SK-N-SH treated with all-trans-retinoic acid at 6 μM for 48 hours (cell line): ENCODE data around the gene VPREB1.

Experiments used
- ATAC-seq: fragments of 200-7000 bp; cut with Tn5 transposase; 3 replicates; pipeline ENCODE4 v1.9.1; 2020; ENCODE audit warnings: mild to moderate bottlenecking, moderate library complexity
- ARNTL ChIP-seq: fragments of 450-650 bp; formaldehyde crosslinking; IDR thresholded peaks from 2 replicates; pipeline ENCODE4 v1.5.0; 2020; ENCODE audit warnings: low read depth, mild to moderate bottlenecking, moderate library complexity, borderline replicate concordance
- BACH2 ChIP-seq: fragments of 250-450 bp; sonication (Bioruptor Pico); IDR thresholded peaks from 2 replicates; pipeline ENCODE4 v1.9.0; 2021; ENCODE audit warnings: mild to moderate bottlenecking, borderline replicate concordance
- CSDC2 ChIP-seq: fragments of 250-450 bp; sonication (Bioruptor Pico); IDR thresholded peaks from 2 replicates; pipeline ENCODE4 v1.5.0; 2020; ENCODE audit warnings: mild to moderate bottlenecking, moderate library complexity
- ESRRG ChIP-seq: fragments of 250-450 bp; sonication (Bioruptor Pico); IDR thresholded peaks from 2 replicates; pipeline ENCODE4 v1.6.1; 2021; ENCODE audit warnings: mild to moderate bottlenecking
- OSR1 ChIP-seq: fragments of 250-450 bp; sonication (Bioruptor Pico); IDR thresholded peaks from 2 replicates; pipeline ENCODE4 v1.8.0; 2022; ENCODE audit warnings: moderate library complexity, mild to moderate bottlenecking, inconsistent platforms
- PPARA ChIP-seq: fragments of 250-450 bp; sonication (Bioruptor Pico); IDR thresholded peaks from 2 replicates; pipeline ENCODE4 v1.5.0; 2020; ENCODE audit warnings: mild to moderate bottlenecking, borderline replicate concordance
- RARB ChIP-seq: fragments of 250-450 bp; sonication (Bioruptor Pico); IDR thresholded peaks from 2 replicates; pipeline ENCODE4 v1.8.0; 2021; ENCODE audit warnings: mild to moderate bottlenecking, moderate library complexity
- SNAI2 ChIP-seq: fragments of 250-450 bp; sonication (Bioruptor Pico); IDR thresholded peaks from 2 replicates; pipeline ENCODE4 v1.5.0; 2020; ENCODE audit warnings: mild to moderate bottlenecking, moderate library complexity
- TCF4 ChIP-seq: fragments of 250-450 bp; sonication (Bioruptor Pico); IDR thresholded peaks from 2 replicates; pipeline ENCODE4 v1.8.0; 2021; ENCODE audit warnings: mild to moderate bottlenecking, moderate library complexity, borderline replicate concordance
- TOX ChIP-seq: fragments of 250-450 bp; sonication (Bioruptor Pico); IDR thresholded peaks from 2 replicates; pipeline ENCODE4 v1.8.0; 2021; ENCODE audit warnings: mild to moderate bottlenecking, moderate library complexity, borderline replicate concordance
- ZC3H10 ChIP-seq: fragments of 250-450 bp; sonication (Bioruptor Pico); IDR thresholded peaks from 2 replicates; pipeline ENCODE4 v1.5.1; 2021; ENCODE audit warnings: mild to moderate bottlenecking, moderate library complexity
- ZFP3 ChIP-seq: fragments of 250-450 bp; sonication (Bioruptor Pico); IDR thresholded peaks from 2 replicates; pipeline ENCODE4 v1.5.0; 2020; ENCODE audit warnings: mild to moderate bottlenecking, moderate library complexity
- ZFP30 ChIP-seq: fragments of 450-650 bp; formaldehyde crosslinking; IDR thresholded peaks from 2 replicates; pipeline ENCODE4 v1.5.0; 2022; ENCODE audit warnings: mild to moderate bottlenecking, moderate library complexity
- ZNF565 ChIP-seq: fragments of 450-650 bp; formaldehyde crosslinking; conservative IDR thresholded peaks from 2 replicates; pipeline ENCODE4 v1.5.0; 2020; ENCODE audit warnings: low read depth, mild to moderate bottlenecking, moderate library complexity
- ZNF70 ChIP-seq: fragments of 450-650 bp; formaldehyde crosslinking; IDR thresholded peaks from 2 replicates; pipeline ENCODE4 v1.5.0; 2020; ENCODE audit warnings: mild to moderate bottlenecking, moderate library complexity
- ZNF8 ChIP-seq: fragments of 450-650 bp; formaldehyde crosslinking; IDR thresholded peaks from 2 replicates; pipeline ENCODE4 v1.5.0; 2020; ENCODE audit warnings: mild to moderate bottlenecking, moderate library complexity
- TF ChIP-seq, protein P1 (sequence below): fragments of 250-450 bp; sonication (Bioruptor Pico); IDR thresholded peaks from 2 replicates; pipeline ENCODE4 v1.8.0; 2021; ENCODE audit warnings: low read depth, mild to moderate bottlenecking, moderate library complexity, borderline replicate concordance
- TF ChIP-seq, protein P2 (sequence below): fragments of 250-450 bp; sonication (Bioruptor Pico); IDR thresholded peaks from 2 replicates; pipeline ENCODE4 v1.5.1; 2021; ENCODE audit warnings: mild to moderate bottlenecking, moderate library complexity
- TF ChIP-seq, protein P3 (sequence below): fragments of 250-450 bp; sonication (Bioruptor Pico); IDR thresholded peaks from 2 replicates; pipeline ENCODE4 v1.8.0; 2020; ENCODE audit warnings: mild to moderate bottlenecking, moderate library complexity, borderline replicate concordance
- TF ChIP-seq, protein P4 (sequence below): fragments of 250-450 bp; sonication (Bioruptor Pico); IDR thresholded peaks from 2 replicates; pipeline ENCODE4 v1.5.1; 2020; ENCODE audit warnings: low read depth, mild to moderate bottlenecking, moderate library complexity

VPREB1 gene

DNA sequence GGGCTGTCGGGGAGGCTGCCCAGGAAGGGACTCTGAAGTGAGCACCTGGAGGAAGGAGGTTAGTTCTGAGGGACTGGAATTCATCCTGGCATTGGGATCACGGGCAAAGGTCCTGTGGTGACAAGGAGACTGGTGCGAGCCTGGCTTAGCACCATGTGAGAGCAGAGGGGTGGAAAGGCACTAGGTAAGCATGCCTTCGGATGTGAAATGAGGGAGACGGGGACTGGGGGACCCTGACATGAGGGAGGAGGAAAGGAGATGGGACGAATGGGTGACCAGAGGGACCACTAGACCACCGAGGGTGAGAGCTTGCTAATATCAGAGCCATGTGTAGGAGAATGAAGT, 3.1 kb upstream of the VPREB1 start:
- ATAC-seq = no peak
- no peak for TF ChIP-seq ZFP30 (CRISPR knock-in tag)
- TF ChIP-seq ZNF70 (CRISPR knock-in tag) = no peak
- TF ChIP-seq ESRRG (CRISPR knock-in tag) = no peak
- TF ChIP-seq ARNTL = no peak
- no peak for TF ChIP-seq TOX
- no peak for TF ChIP-seq PPARA (CRISPR knock-in tag)
- TF ChIP-seq BACH2 (CRISPR knock-in tag) = no peak
- no peak for TF ChIP-seq ZNF8
- TF ChIP-seq, protein P1, sequence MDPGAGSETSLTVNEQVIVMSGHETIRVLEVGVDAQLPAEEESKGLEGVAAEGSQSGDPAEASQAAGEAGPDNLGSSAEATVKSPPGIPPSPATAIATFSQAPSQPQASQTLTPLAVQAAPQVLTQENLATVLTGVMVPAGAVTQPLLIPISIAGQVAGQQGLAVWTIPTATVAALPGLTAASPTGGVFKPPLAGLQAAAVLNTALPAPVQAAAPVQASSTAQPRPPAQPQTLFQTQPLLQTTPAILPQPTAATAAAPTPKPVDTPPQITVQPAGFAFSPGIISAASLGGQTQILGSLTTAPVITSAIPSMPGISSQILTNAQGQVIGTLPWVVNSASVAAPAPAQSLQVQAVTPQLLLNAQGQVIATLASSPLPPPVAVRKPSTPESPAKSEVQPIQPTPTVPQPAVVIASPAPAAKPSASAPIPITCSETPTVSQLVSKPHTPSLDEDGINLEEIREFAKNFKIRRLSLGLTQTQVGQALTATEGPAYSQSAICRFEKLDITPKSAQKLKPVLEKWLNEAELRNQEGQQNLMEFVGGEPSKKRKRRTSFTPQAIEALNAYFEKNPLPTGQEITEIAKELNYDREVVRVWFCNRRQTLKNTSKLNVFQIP (CRISPR knock-in tag) = no peak
- TF ChIP-seq, protein P2, sequence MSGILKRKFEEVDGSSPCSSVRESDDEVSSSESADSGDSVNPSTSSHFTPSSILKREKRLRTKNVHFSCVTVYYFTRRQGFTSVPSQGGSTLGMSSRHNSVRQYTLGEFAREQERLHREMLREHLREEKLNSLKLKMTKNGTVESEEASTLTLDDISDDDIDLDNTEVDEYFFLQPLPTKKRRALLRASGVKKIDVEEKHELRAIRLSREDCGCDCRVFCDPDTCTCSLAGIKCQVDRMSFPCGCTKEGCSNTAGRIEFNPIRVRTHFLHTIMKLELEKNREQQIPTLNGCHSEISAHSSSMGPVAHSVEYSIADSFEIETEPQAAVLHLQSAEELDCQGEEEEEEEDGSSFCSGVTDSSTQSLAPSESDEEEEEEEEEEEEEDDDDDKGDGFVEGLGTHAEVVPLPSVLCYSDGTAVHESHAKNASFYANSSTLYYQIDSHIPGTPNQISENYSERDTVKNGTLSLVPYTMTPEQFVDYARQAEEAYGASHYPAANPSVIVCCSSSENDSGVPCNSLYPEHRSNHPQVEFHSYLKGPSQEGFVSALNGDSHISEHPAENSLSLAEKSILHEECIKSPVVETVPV = no peak
- TF ChIP-seq, protein P3, sequence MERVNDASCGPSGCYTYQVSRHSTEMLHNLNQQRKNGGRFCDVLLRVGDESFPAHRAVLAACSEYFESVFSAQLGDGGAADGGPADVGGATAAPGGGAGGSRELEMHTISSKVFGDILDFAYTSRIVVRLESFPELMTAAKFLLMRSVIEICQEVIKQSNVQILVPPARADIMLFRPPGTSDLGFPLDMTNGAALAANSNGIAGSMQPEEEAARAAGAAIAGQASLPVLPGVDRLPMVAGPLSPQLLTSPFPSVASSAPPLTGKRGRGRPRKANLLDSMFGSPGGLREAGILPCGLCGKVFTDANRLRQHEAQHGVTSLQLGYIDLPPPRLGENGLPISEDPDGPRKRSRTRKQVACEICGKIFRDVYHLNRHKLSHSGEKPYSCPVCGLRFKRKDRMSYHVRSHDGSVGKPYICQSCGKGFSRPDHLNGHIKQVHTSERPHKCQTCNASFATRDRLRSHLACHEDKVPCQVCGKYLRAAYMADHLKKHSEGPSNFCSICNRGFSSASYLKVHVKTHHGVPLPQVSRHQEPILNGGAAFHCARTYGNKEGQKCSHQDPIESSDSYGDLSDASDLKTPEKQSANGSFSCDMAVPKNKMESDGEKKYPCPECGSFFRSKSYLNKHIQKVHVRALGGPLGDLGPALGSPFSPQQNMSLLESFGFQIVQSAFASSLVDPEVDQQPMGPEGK (CRISPR knock-in tag) = no peak
- no peak for TF ChIP-seq OSR1 (CRISPR knock-in tag)
- no peak for TF ChIP-seq CSDC2 (CRISPR knock-in tag)
- TF ChIP-seq ZFP3 (CRISPR knock-in tag) = no peak
- no peak for TF ChIP-seq TCF4 (CRISPR knock-in tag)
- TF ChIP-seq, protein P4, sequence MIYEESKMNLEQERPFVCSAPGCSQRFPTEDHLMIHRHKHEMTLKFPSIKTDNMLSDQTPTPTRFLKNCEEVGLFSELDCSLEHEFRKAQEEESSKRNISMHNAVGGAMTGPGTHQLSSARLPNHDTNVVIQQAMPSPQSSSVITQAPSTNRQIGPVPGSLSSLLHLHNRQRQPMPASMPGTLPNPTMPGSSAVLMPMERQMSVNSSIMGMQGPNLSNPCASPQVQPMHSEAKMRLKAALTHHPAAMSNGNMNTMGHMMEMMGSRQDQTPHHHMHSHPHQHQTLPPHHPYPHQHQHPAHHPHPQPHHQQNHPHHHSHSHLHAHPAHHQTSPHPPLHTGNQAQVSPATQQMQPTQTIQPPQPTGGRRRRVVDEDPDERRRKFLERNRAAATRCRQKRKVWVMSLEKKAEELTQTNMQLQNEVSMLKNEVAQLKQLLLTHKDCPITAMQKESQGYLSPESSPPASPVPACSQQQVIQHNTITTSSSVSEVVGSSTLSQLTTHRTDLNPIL = no peak
- TF ChIP-seq RARB (CRISPR knock-in tag) = no peak
- TF ChIP-seq ZC3H10 (CRISPR knock-in tag) = no peak

DNA sequence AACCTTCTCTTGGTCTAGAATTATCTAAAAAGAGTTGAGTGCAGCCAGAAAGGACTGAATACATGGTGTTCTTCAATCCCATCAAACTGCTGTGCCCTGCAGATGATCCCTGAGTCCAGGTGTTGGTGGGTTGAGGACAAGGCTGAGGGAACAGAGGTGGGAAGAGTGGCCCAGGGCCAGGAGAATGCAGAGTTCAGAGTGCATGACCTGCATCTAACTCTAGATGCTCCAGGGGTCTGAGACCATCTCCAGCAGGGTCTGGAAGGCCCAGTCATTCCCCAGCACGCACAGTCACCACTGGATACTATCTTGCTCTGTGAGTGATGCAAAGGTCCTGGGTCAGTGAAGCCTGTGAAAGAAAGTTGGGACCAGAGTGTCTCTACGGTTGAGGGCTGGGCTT, 2.1 kb upstream of the VPREB1 start:
- no peak for ATAC-seq

More for the DNA sequence above, 2.1 kb upstream of the VPREB1 start:
- TF ChIP-seq ZC3H10 (CRISPR knock-in tag) (no peak), BACH2 (CRISPR knock-in tag) (no peak), ZNF8 (no peak), SNAI2 (CRISPR knock-in tag) (no peak), ARNTL (no peak), ZFP3 (CRISPR knock-in tag) (no peak), ZFP30 (CRISPR knock-in tag) (no peak), ZNF565 (CRISPR knock-in tag) (no peak), PPARA (CRISPR knock-in tag) (no peak), ESRRG (CRISPR knock-in tag) (no peak), ZNF70 (CRISPR knock-in tag) (no peak), RARB (CRISPR knock-in tag) (no peak), CSDC2 (CRISPR knock-in tag) (no peak), TCF4 (CRISPR knock-in tag) (no peak)
- TF ChIP-seq, protein P1 (CRISPR knock-in tag) = no peak
- TF ChIP-seq, protein P3 (CRISPR knock-in tag) = no peak
